ENCODE data around the gene DLL1.

DLL1 gene

GRCh38 chr6:170291271-170292110 lies 613 bp upstream of the DLL1 start:
- Mint-ChIP-seq H3K4me3 (peak overlapping the region; percentile 84 to 90), H3K36me3 (peaks cover 4% of the 10 kb centered on the region in 2 donors), H3K4me1 (peaks cover 34 to 65% of the 10 kb centered on the region in 2 donors), H3K27me3 (peaks cover 57 to 78% of the 10 kb centered on the region in 2 donors), H3K27ac (peak overlapping the region; percentile 44), H3K9me3 (no peaks in the 10 kb centered on the region)
- DNase-seq (peak; percentile 50), ATAC-seq (replicated peaks) (peak; percentile 66)

DNA sequence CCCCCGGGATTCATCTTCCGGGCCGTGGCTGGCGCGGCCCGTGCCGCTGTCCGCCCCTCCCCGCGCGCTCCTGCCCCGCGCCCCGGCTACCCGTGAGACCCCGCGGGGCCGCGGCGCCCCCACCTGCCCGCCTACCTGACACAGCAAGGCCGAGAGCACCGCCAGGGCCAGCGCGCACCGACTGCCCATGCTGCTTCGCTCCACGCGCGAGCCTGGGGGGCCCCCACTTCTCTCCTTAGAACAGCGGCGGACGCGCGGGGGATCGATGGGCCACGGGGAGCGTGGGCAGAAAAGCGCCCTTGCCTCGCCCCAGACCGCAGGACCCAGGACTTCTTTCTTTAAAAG lies 955 bp downstream of the DLL1 start:
- H3K36me3 Mint-ChIP-seq: peaks cover 4 to 5% of the 10 kb centered on the region in 2 donors
- H3K4me3 Mint-ChIP-seq: peak overlapping the region; percentile 90
- peak overlapping the region; percentile 82 for H3K27ac Mint-ChIP-seq
- no peaks in the 10 kb centered on the region for H3K9me3 Mint-ChIP-seq
- ATAC-seq (replicated peaks) (no peak), DNase-seq (no peak)
- H3K27me3 Mint-ChIP-seq: peaks cover 65 to 80% of the 10 kb centered on the region in 2 donors
- peaks cover 29 to 53% of the 10 kb centered on the region in 2 donors for H3K4me1 Mint-ChIP-seq

DNA sequence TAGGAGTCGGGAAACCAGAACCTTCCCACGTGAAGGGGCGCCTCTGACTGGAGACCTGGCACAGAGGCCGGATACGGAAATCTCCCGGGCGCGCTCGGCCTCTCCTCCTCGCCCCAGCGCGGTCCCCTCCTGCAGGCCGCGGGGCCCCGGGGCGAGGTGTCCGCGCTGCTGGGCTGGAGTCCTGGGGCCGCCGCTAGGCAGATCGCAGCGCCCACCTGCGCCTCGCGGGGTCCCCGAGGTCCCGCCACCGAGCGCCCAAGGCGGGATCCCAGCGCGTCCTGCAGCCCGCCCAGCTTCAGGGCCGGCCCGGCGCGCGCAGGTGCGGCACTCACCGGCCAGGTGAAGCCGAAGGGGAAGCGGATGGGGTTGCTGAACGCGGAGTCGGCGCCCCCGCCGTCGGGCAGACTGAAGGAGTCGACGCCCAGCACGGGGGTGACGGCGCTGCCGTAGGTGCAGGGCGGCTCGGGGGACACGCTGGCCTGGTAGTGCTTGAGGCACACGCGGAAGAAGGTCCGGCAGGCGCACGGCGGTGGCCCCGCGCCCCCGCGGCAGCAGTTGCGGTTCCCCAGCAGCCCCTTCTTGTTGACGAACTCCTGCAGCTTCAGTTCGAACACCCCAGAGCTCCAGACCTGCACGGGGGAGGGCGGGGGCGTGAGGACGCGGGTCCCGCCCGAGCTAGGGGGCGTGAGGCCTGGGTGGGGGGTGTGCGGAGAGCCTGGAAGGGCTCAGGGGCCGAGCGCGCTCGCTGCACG lies 1.5 kb downstream of the DLL1 start:
- Mint-ChIP-seq H3K4me3 (peak overlapping the region; percentile 82 to 83), H3K36me3 (peaks cover 4 to 5% of the 10 kb centered on the region in 2 donors), H3K27me3 (peaks cover 62 to 77% of the 10 kb centered on the region in 2 donors), H3K9me3 (no peaks in the 10 kb centered on the region), H3K27ac (peak overlapping the region; percentile 78), H3K4me1 (peaks cover 29 to 47% of the 10 kb centered on the region in 2 donors)
- ATAC-seq (replicated peaks) (no peak), DNase-seq (no peak)

DNA sequence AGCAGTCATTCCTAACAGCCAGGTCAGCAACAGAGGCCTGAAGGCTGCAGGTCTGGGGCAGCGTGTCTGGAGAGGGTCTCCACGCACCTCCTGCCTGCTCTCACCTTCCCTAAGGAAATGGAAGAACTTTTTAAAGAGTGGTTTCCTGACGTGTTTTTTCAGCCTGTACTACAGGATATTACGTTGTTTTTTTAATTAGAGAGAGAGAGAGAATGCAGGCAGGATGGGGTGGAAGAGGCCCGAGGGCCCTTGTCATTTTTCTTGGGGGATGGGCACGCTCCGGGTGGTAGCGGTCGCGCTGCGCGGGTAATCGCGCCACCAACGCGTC lies 2.1 kb downstream of the DLL1 start:
- peak overlapping the region; percentile 82 to 83 for H3K4me3 Mint-ChIP-seq
- DNase-seq: no peak
- peaks cover 4 to 5% of the 10 kb centered on the region in 2 donors for H3K36me3 Mint-ChIP-seq
- peak overlapping the region; percentile 78 for H3K27ac Mint-ChIP-seq
- H3K4me1 Mint-ChIP-seq: peaks cover 29 to 43% of the 10 kb centered on the region in 2 donors
- no peak for ATAC-seq (replicated peaks)
- H3K9me3 Mint-ChIP-seq: no peaks in the 10 kb centered on the region
- peaks cover 59 to 77% of the 10 kb centered on the region in 2 donors for H3K27me3 Mint-ChIP-seq

- DNase-seq (no peak), ATAC-seq (replicated peaks) (no peak)
- H3K4me3 Mint-ChIP-seq: peak overlapping the region; percentile 82 to 83
- H3K27me3 Mint-ChIP-seq: peaks cover 52 to 75% of the 10 kb centered on the region in 2 donors
- no peaks in the 10 kb centered on the region for H3K9me3 Mint-ChIP-seq
- peaks cover 22 to 37% of the 10 kb centered on the region in 2 donors for H3K4me1 Mint-ChIP-seq
- H3K36me3 Mint-ChIP-seq: peaks cover 4 to 5% of the 10 kb centered on the region in 2 donors
- H3K27ac Mint-ChIP-seq: no peak overlapping the region
Observed at GRCh38 chr6:170288091-170288631, 2.7 kb downstream of the DLL1 start.

DNA sequence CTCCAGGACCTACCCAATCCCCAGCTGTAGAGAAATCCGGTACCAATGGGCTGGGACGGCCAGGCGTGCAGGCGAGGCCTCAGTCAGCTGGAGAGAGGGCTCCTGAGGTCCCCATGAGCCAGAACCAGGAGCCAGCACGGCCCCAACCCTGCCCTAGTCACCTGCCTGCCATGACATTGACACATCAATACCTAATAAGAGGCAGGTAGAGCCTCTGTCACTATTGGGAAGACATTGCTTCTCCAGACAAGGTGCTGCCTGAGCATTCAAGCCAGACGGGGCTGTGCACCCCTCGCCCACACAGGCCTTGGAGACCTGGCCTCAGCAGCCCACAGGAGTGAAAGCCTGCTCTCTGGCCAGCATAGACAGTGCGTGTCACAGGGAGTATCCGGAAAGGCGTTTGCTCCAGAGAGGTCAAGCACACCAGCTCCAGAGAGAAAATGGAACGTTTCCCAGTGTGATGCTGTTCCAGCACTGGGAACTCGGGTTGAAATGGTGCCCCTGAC lies 3.5 kb downstream of the DLL1 start:
- DNase-seq: no peak
- peaks cover 45 to 69% of the 10 kb centered on the region in 2 donors for H3K27me3 Mint-ChIP-seq
- H3K9me3 Mint-ChIP-seq: no peaks in the 10 kb centered on the region
- H3K4me3 Mint-ChIP-seq: no peak overlapping the region
- no peak for ATAC-seq (replicated peaks)
- peaks cover 4 to 5% of the 10 kb centered on the region in 2 donors for H3K36me3 Mint-ChIP-seq
- H3K4me1 Mint-ChIP-seq: peaks cover 15 to 29% of the 10 kb centered on the region in 2 donors
- no peak overlapping the region for H3K27ac Mint-ChIP-seq

- DNase-seq (no peak), ATAC-seq (replicated peaks) (no peak)
- H3K9me3 Mint-ChIP-seq: no peaks in the 10 kb centered on the region
- peaks cover 11 to 24% of the 10 kb centered on the region in 2 donors for H3K4me1 Mint-ChIP-seq
- no peak overlapping the region for H3K4me3 Mint-ChIP-seq
- peaks cover 40 to 64% of the 10 kb centered on the region in 2 donors for H3K27me3 Mint-ChIP-seq
- H3K27ac Mint-ChIP-seq: no peak overlapping the region
- H3K36me3 Mint-ChIP-seq: peaks cover 4 to 5% of the 10 kb centered on the region in 2 donors
Observed at GRCh38 chr6:170286934-170287265, 4.0 kb downstream of the DLL1 start.

- Mint-ChIP-seq H3K4me1 (peaks cover 8 to 20% of the 10 kb centered on the region in 2 donors), H3K27ac (no peak overlapping the region), H3K4me3 (no peak overlapping the region), H3K36me3 (peaks cover 4 to 5% of the 10 kb centered on the region in 2 donors), H3K27me3 (peaks cover 37 to 64% of the 10 kb centered on the region in 2 donors), H3K9me3 (no peaks in the 10 kb centered on the region)
- DNase-seq (no peak), ATAC-seq (replicated peaks) (no peak)
Observed at GRCh38 chr6:170286246-170286933, 4.5 kb downstream of the DLL1 start.

GRCh38 chr6:170285482-170285881 lies 5.4 kb downstream of the DLL1 start:
- peaks cover 4 to 5% of the 10 kb centered on the region in 2 donors for H3K36me3 Mint-ChIP-seq
- H3K27me3 Mint-ChIP-seq: peaks cover 37 to 70% of the 10 kb centered on the region in 2 donors

DNA sequence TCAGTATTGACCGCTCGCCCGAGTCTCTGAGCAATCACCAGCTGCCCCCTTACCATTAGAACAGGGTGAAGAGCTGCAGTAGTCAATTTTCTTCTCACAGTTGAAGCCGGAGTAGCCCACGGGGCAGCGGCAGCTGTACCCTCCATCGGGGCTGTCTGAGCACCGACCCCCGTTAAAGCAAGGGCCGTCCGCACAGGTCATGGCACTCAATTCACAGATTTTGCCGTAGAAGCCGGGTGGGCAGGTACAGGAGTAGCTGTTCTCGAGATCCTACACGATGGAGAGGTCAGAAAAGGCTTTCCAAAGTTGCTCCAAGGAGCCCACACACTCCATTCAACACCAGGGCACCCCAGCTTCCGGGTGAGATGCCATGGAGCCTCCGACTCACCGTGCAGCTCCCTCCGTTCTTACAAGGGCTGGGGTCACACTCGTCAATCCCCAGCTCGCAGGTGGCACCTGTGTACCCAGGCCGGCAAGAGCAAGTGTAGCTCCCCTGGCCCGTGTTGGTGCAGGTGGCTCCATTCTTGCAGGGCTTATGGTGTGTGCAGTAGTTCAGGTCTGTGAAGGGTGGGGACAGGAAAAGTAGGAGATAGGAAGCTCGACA lies 5.9 kb downstream of the DLL1 start:
- Mint-ChIP-seq H3K27ac (no peak overlapping the region), H3K4me1 (peaks cover 10 to 16% of the 10 kb centered on the region in 2 donors), H3K4me3 (no peak overlapping the region), H3K36me3 (peaks cover 1 to 6% of the 10 kb centered on the region in 2 donors), H3K9me3 (peaks cover under 1% of the 10 kb centered on the region in 2 donors), H3K27me3 (peaks cover 39 to 68% of the 10 kb centered on the region in 2 donors)
- DNase-seq (no peak), ATAC-seq (replicated peaks) (no peak)

More at GRCh38 chr6:170285482-170285881, 5.4 kb downstream of the DLL1 start:
- peaks cover 8 to 20% of the 10 kb centered on the region in 2 donors for H3K4me1 Mint-ChIP-seq
- H3K4me3 Mint-ChIP-seq: no peak overlapping the region
- H3K9me3 Mint-ChIP-seq: no peaks in the 10 kb centered on the region
- H3K27ac Mint-ChIP-seq: no peak overlapping the region
- ATAC-seq (replicated peaks): no peak
- DNase-seq: no peak

DNA sequence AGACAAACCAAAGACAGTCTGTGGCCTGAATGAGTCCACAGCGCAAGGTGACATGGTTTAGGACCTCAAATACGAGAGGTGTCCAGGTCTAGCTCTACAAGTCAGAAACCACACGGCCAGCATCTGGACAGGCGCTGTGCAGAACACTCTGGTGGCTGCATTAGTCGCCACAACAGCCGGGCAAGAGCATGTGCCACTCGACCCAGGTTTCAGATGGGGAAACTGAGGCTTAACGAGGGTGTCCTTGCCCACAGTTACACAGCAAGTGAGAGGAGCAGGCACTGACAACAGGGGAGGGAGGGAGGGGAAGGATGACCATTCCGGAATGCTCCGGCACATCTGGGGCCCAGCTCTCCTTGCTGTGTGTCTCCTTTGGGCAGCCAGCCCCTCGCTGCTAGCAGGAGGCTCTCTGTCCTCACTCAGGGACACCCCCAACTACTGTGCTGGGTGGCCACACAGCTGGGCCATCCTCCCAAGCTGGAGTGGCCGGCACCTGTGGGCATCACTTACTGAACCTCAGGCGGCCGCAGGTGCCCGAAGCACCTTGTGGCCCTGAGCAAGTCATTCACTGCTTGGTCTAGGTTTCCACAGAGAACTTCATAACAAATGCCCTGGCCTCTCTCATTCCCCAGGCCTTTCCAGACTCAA lies 6.6 kb downstream of the DLL1 start:
- no peak for ATAC-seq (replicated peaks)

GRCh38 chr6:170283212-170284081 lies 7.4 kb downstream of the DLL1 start:
- H3K4me3 Mint-ChIP-seq: no peak overlapping the region
- ATAC-seq (replicated peaks) (no peak), DNase-seq (no peak)
- H3K27ac Mint-ChIP-seq: no peak overlapping the region
- H3K4me1 Mint-ChIP-seq: peaks cover 11 to 17% of the 10 kb centered on the region in 2 donors
- peaks cover 37 to 62% of the 10 kb centered on the region in 2 donors for H3K27me3 Mint-ChIP-seq
- peaks cover 3 to 5% of the 10 kb centered on the region in 2 donors for H3K9me3 Mint-ChIP-seq
- H3K36me3 Mint-ChIP-seq: peaks cover 1 to 9% of the 10 kb centered on the region in 2 donors

More for the DNA sequence above, 6.6 kb downstream of the DLL1 start:
- Mint-ChIP-seq H3K36me3 (peaks cover 1 to 9% of the 10 kb centered on the region in 2 donors), H3K27ac (no peak overlapping the region), H3K27me3 (peaks cover 43 to 68% of the 10 kb centered on the region in 2 donors), H3K9me3 (peaks cover 3 to 5% of the 10 kb centered on the region in 2 donors), H3K4me1 (peaks cover 15 to 17% of the 10 kb centered on the region in 2 donors), H3K4me3 (no peak overlapping the region)
- DNase-seq: no peak
